CD1c-positive myeloid dendritic cell (primary cell): ENCODE measurements around the gene CYGB.
A peak's percentile ranks its signal among the peaks of the same experiment; 100 is the strongest.
"Not testable (repeated sequence)": the region's sequence is repeated elsewhere in the genome, so short reads cannot be mapped to it uniquely, and the experiment has no call there.

Experiments
- DNase-seq: peaks from one replicate; pipeline ENCODE4 v3.0.0-alpha.2; 2016; ENCODE audit errors: extremely low spot score

The CYGB gene

DNA sequence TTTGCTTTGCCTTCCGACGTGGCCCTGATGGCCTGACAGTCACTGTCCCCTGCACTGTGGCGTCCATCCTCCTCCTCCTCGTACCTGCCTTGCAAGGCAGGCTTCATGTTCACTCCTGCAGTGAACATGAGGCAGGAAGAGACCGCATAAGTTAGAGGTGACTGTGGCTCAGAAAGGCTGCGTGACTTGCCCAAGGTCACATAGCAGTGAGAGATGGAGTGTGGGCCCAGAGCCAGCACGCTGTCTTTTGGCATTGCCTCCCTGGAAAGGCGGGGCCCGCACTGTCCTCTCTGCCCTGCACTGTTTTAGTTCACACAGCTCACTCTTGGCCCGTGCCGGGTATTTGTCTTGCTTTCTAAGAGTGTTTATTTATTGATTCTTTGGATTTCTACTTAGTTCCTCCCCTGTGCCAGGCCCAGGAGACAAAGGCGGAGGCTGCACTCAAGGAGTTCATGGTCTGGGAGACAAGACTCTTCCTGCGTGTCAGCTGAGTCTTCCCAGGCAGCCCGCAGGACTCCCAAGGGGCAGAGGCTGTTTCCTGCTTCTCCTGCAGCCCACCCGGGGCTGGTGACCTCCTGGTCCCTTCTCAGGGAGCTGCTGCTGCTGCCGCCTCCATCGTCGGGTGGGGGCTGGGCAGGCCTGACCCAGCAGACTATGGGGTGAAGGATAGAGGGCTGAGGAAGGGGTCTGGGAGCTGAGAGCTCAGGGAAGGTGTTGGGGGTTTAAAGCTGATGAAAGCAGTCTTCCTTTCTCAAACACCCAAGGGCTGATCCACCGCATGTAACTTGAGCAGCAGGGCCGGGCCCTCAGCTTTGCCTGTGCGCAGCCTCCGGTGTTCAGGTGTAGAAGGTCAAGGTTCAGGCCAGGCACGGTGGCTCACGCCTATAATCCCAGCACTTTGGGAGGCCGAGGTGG is 12.7 kb downstream of the CYGB start:
- no peak for DNase-seq

DNA sequence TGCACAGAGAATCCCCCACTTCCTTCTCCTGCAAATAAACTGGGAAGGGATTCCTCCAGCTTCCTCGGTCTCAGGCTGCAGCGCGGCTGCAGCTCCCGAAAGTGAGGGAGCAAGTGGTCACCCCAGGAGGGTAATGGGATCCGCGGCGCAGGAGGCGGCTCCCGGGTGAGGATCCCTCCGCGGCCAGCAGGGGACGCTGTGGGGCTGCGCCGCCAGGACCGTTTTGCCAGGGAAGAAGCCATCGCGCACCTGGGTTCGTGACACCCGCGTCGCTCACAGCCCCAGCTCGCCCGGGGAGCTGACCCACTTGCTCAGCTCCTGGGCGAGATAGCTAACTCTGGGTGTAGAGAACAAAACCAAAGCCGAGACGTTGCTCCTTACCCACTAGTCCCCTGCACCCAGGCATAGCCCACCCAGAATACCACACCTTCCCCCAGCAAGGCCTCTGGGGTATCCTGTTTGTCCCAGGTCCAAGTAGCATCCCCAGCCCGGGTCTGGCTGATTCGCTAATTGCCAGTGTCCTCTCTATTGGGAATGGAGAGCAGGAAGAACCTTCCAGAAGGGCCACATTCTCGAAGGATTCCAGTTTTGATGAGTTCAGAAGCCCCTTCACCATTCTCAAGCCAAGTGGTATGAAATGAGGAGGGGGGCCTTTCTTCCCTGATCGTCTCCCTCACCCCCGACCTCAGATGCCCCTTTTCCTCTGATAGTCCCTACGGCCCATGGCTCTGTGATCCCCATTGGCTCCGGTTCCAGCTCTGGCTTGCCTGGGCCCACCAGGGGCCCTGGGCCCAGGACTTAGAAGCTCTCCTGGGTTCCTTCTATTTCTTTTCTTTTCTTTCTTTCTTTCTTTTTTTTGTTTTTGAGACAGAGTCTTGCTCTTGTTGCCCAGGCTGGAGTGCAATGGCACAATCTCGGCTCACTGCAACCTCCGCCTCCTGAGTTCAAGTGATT is 14.1 kb downstream of the CYGB start:
- DNase-seq, result peak; percentile 85

DNA sequence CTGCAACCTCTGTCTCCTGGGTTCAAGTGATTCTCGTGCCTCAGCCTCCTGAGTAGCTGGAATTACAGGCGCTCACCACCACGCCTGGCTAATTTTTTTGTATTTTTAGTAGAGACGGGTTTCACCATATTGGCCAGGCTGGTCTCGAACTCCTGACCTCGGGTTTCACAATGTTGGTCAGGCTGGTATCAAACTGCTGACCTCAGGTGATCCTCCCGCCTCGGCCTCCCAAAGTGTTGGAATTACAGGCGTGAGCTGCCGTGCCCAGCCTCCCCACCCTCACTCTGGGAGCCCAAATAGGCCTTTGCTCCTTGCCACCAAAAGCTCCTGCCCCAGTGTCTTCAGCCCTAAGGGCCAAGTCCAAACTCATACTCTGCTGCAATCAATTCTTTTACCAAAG is 15.8 kb downstream of the CYGB start:
- not testable (repeated sequence) for DNase-seq

DNA sequence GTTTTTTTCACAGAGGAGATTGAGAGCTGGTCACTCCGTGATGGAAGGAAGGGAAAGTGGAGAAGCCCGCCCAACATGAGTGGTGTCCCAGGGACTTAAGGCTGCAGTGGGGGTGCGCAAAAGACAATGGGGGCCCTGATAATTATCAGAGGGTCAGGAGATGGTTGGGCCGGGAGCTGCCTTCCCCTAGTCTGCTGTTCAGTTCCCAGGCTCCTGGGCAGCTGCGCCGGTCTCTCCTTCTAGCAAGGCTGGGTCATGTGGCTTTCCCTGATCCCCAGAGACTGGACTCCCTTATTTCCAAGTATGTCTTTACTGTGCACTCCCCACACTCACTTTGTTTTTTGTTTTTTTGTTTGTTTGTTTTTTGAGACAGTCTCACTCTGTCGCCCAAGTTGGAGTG is 16.2 kb downstream of the CYGB start:
- no peak for DNase-seq

DNA sequence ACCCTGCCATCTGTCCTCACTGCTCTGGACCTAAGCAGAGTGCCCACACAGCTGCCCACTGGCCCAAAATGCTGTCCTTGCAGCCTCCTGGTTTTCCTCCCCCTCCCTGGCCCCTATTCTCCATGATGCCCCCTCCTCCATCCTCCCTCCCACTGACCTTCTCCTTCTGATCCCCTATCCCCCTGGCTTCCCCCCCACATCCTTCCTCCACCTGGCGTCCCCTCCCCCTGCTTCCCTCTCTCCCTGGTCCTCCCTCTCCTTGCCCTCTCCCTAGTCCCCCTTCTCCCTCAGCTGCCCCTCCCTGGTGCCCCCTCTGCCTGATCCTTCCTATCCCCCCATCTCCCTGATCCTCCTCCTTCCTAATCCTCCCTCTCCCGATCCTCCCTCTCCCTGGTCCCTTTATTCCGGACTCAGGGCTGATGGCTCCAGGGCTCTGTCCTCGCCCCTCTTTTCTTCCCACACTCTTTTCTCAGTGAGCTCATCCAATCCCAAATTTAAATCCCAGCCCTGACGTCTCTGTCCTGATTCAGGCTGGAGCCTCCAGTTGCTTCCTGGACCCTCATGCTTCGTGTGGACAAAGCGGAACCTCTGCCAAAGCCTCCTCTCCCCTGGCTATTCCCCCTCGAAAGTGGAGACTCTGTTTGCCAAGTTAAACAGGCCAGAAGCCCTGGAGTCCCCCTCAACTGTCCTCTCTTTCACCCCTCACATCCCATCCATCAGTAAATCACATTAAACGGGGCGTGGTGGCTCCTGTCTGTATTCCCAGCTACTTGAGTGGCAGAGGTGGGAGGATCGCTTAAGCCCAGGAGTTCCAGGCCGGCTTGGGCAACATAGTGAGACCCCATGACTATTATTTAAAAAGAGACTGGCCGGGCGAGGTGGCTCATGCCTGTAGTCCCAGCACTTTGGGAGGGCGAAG is 18.2 kb downstream of the CYGB start:
- no peak for DNase-seq

DNA sequence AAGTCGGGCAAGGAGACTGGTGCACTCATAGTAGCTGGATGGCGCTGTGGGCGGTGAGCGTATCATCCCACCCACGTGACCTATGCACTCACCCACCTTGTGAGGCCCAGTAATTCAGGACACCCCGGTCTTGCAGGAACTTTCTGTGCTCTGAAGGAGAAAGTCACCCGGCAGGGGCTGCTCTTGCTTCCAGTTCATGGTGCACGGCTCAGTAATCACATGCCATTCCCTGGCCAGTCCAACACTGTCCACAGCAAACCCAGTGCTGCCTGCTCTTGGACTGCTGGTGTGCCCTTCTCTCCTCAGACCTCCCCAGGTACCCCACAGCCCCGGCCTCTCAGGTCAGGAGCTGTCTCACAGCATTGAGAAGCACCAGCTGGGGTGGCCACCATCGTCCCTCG is 19.9 kb downstream of the CYGB start:
- DNase-seq, result peak; percentile 48

DNA sequence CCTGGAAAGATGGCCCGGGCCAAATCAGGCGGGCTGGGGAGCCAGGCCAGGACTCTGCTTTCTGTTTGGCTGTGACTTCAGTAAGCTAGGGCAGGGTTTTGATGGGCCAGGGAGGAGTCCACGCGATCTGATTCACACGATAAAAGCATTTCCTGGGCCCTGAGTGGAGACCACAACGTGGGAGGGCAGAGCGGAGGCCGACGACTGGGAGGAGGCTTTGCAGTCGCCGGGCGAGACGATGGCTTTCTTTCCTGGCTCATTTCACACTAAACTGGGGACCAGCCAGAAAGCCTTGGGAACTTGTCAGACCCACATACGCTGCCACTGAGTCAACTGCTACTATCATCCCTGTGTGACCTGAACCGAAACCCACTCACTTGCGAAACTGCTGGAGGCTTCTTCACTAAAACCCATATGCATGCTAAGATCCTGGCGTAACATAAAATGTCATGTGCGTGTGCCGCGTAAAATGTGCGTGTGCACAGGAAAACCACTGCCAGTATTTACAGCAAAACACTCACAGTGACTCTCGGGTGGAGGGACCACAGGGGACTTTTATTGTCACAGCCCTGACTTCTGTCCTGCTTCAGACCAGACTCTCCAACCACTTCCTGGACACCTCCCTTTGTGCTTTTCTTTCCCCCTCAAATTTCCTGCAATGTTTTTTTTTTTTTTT is 22.1 kb downstream of the CYGB start:
- DNase-seq, result peak; percentile 96

DNA sequence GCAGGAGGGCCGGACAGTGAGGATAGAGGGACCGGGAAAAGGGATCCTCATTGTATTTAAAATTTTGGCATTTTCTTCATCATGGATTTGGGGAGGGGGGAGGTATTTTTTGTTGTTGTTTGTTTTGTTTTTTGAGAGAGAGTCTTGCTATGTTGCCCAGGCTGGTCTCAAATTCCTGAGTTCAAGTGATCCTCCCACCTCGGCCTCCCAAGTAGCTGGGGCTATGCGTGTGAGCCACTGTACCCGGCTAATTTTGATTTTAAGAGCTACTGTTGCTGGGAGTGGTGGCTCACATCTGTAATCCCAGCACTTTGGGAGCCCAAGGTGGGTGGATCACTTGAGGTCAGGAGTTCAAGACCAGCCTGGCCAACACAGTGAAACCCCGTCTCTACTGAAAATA is 23.2 kb downstream of the CYGB start:
- DNase-seq, result not testable (repeated sequence)

DNA sequence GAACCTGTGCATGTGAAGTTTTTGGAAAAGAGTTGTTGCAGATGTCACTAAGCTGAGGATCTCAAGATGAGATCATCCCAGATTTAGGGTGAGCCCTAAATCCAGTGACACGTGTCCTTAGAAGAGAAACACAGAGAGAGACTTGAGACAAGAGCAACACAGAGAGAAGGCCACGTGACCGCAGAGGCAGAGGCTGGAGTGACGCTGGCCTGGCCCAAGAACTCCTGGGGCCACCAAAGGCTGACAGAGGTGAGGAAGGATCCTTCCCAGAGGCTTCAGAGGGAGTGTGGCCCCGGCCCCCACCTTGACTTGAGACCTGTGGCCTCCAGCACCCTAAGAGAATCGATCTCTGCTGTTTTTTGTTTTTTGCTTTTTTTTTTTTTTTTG is 24.2 kb downstream of the CYGB start:
- DNase-seq, result no peak

DNA sequence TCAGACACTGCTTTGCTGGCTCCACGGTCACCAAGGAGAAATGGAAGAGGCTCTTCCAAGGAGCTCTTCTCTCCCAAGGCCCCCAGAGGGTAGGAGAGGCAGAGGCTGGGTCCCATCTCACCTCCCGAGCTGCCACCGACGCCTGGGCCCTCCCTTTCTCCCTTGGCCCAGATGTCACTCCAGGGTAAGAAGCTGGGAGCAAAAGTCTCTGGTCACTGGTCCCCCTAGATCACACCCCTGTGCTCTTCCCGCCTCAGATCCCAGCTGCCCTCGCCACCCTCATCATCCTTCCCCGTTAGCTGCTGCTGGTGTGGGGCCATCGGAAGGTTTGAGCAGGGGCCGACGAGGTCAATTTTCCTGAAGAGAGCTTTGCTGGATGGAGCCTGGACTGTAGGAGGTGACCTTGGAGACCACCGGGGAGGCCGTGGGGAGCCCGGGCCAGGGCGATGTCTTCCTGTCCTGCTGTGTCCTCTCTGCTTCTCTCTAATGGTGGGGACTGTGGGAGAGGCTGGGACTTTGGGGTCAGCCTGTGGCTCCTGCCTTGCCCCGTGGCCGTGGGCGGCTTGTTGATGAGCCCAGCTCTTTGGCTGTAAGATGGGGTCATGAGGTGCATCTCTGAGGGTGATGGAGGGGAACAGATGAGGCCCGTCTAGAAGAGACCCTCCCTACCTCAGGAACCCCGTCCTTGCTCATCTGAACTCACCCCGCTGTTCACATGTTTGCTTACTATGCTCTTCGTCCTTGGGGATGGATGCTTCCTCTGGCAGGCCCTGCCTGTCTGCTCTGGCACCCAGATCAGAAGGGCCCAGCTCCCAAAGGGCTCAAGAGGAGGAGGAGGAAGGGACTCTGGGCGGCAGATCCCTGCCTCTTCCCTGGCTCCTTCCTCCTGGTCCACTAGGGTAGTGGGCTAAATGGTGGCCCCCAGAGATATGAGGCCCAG is 24.9 kb downstream of the CYGB start:
- no peak for DNase-seq

DNA sequence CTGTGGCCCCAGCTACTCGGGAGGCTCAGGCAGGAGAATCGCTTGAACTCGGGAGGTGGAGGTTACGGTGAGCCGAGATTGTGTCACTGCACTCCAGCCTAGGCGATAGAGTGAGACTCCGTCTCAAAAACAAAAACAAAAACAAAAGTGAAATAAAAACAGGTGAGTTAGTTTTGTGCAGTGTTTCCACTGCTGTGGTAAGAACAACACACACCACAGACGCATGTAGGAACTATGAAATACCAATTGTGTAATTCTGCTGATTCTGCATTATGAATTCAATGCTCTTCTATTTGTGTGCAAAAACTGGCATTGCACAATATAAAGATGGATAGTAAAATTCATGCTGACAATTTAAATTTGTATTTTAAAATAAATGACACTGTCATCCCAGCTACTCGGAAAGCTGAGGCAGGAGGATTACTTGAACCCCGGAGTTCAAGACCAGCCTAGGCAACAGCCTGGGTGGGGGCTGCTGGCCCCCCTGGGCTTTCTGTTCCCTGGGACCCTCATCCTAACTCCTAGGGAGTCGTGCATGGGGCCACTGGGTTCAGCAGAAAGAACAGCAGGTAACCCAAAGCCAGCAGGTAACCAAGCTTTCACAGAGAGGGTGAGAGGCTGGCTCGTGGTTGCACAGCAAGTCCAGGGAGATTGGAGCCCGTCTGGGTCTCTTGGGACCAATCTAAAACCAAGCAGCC is 25.7 kb downstream of the CYGB start:
- DNase-seq, result peak; percentile 37

DNA sequence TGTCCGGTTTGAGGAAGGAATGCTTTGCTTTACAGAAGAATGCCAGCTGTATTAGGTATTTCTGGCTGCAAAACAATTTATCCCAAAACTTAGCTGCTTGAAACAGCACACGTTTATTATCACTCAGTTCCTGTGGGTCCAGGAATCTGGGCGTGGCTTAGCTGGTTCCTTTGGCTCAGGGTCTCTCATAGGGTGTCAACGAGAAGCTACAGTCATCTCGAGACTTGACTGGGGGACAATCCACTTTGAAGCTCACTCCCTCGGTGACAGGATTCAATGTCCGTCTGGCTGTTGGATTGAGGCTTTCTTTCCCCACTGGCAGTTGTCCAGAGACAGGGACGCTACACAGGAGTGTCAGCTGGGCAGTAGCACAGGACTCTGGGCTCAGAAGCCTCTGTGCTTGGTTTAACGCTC is 26.7 kb downstream of the CYGB start:
- no peak for DNase-seq

DNA sequence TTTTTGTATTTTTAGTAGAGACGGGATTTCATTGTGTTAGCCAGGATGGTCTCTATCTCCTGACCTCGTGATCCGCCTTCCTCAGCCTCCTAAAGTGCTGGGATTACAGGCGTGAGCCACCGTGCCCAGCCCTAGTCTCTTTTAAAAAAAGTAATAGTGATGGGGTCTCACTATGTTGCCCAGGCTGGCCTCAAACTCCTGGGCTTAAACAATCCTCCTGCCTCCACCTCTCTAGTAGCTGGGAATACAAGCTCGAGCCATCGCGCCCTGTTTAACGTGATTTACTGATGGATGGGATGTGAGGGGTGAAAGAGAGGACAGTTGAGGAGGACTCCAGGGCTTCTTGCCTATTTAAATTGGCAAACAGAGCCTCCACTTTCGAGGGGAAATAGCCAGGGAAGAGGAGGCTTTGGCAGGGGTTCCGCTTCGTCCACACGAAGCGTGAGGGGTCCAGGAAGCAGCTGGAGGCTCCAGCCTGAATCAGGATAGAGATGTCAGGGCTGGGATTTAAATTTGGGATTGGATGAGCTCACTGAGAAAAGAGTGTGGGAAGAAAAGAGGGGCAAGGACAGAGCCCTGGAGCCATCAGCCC is 28.9 kb downstream of the CYGB start:
- not testable (repeated sequence) for DNase-seq

DNA sequence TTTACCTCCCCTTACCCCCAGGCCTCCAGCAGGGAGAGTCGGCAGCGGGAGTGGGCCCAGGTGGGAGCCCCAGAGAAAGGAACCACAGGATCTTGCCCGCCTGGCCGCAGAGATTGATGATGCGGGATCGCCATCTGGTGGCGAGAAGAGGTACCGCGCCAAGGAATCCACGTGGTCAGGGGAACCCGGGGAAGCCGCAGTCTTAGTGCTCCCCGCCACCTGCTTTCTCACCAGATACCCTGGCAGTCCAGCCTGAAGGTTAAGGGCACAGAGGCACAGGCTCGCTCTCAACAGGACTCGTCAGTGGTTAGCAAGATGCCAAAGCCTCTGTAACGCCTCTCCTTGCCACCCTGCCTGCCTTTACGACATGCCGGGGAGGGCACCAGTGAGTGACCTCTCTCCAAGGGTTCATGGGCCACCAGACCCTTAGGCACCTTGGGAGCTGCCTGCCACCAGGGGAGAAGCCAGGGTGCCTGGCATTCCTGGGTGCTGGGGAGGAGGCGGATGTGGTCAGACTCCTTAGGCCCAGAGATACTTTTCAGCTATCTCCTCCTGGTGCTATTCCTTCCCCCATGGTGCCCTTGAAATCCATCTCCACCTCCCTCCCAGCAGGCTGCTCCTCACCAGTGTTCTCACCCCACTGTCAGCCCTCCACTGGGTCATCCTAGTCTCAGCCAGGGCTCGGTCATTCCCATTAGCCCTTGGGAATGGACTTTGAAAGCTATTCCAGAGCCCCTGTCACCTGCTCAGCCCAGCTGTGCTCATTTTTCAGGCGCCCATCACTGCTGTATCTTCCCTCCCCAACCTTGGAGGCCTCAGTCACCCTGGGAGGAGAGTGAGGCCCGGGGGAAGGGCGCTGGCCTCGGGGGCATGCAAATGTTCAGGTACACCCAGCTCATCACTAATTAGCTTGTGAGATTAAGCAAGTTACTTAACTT is 30.8 kb downstream of the CYGB start:
- peak; percentile 88 for DNase-seq

DNA sequence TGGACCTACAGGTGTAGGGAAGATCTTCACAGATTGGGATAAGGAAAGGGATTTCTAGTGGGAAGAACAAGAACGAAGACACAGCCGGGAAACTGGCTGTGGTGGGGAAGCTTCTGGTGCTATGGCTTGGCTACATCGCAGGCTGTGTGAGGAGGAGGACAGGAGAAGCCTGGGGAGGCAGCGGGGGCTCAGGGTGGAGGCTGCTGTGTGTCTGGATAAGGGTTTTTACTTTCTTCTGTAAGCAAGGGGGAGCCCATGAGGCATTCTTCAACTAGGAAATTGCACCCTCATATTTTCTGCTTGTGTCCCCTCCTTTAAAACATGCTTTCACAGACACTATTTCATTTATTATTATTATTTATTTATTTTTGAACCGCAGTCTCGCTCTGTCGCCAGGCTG is 33.4 kb downstream of the CYGB start:
- DNase-seq, result no peak

DNA sequence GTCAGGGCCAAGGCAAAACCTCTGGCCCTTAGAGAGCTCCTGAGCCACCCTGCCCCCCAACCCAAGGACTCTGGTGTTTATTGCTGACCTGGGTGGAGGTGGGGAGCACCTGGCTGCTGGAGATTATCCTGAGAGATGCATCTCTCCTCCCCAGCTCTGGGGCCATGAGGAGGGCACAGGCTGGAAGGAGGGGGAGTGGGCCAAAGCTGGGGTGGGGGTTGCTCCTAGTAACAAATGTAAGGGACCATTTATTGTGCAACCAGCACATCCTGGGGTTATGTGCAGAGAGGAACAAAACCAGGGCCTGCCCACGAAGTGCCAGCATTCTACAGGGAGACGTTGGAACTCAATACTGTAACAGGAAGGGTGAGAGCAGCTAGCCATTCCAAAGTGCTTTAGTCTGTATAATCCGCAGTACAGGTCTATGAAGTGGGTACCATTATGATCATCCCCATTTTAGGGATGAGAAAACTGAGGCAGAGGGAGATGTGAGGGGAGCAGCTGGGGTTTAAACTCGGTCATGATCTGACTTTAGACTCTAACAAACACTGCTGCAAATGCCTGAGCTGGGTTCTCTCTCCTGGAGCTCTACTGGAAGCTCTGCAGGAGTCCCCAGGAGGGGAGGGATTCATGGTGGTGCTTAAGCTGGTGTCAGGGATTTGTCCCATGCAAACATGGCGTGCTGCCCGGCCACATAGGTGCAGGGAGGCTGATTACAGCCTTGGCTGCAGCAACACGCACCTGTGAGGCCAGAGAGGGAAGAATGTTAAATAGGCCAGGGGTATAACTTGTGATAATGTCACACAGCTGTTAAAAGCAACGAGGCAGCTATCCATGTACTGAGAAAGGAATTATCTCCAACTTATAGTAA is 34.9 kb downstream of the CYGB start:
- DNase-seq, result no peak

DNA sequence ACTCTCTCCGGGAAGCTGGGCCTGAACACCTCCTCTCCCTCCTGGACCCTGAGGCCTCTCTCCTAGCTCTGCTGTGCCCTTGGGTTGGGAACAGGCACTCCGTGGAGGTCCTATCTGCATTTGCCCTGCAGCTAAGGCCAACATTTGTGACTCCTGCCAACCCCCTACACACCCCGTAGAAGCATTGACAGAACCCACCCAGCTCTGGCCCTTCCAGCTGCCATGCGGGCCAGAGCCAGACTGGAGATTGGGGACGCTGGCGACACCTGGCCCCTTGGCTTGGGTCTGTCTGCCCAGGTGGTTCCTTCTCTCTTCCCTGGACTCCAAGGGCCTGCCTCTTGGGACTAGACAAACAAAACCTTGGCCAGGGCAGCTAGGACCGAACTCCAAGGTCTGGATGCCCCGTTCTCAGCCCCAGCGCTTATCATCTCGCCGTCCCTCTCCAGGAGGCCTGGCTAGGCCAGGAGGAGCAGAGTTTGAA is 35.6 kb downstream of the CYGB start:
- DNase-seq, result no peak
